ENCODE results near the gene MGAT1.

MGAT1 gene

GRCh38 chr5:180799902-180800801 is 2.5 kb downstream of the MGAT1 start:
- Histone ChIP-seq H3K27me3 (ENCODE audit: insufficient read depth, low read length, poor library complexity) (no peaks in the 10 kb centered on the region), H3K4me2 (ENCODE audit: insufficient read depth, low read length) (peak overlapping the region; percentile 29; the same call in 1 of the 2 replicates), H3K4me1 (ENCODE audit: insufficient read depth, low read length) (peaks cover 64% of the 10 kb centered on the region), H3K4me3 (ENCODE audit: low read depth in 1 of 2, low read length in 2 of 2) (no peak overlapping the region), H3K9me3 (ENCODE audit: insufficient read depth, low read length, severe bottlenecking) (no peaks in the 10 kb centered on the region), H2AFZ (ENCODE audit: low read depth, low read length) (no peak overlapping the region), H3K79me2 (ENCODE audit: insufficient read depth, low read length) (peaks cover 92% of the 10 kb centered on the region), H3K36me3 (ENCODE audit: insufficient read depth, low read length) (peaks cover 45% of the 10 kb centered on the region), H3K27ac (ENCODE audit: low read length) (peak overlapping the region; percentile 6; the same call in 1 of the 2 replicates), H4K20me1 (ENCODE audit: insufficient read depth, low read length) (peaks cover 67% of the 10 kb centered on the region), H3K9ac (ENCODE audit: low read depth, low read length) (0 out of 2 replicates have a peak overlapping the region, but pooled peaks have one; percentile 17)
- ATAC-seq (ENCODE audit: insufficient read depth, low read depth), result no peak
- TF ChIP-seq EZH2 (IDR thresholded peaks at IDR 0.05; ENCODE audit: borderline replicate concordance, low read depth, low read length, severe bottlenecking) (no peak), CTCF (IDR thresholded peaks at IDR 0.05; ENCODE audit: borderline replicate concordance, extremely low read depth, low read length, poor library complexity, severe bottlenecking) (no peak)
- DNase-seq, result no peak

GRCh38 chr5:180799194-180799593 is 3.4 kb downstream of the MGAT1 start:
- peaks cover 91% of the 10 kb centered on the region for H3K79me2 ChIP-seq (ENCODE audit: insufficient read depth, low read length)
- peaks cover 74% of the 10 kb centered on the region for H4K20me1 ChIP-seq (ENCODE audit: insufficient read depth, low read length)
- no peak overlapping the region for H3K9ac ChIP-seq (ENCODE audit: low read depth, low read length)
- no peak for ATAC-seq (ENCODE audit: insufficient read depth, low read depth)
- H2AFZ ChIP-seq (ENCODE audit: low read depth, low read length), result no peak overlapping the region
- no peak overlapping the region for H3K4me3 ChIP-seq (ENCODE audit: low read depth in 1 of 2, low read length in 2 of 2)
- no peaks in the 10 kb centered on the region for H3K9me3 ChIP-seq (ENCODE audit: insufficient read depth, low read length, severe bottlenecking)
- no peak for DNase-seq
- peaks cover 54% of the 10 kb centered on the region for H3K4me1 ChIP-seq (ENCODE audit: insufficient read depth, low read length)
- no peak overlapping the region for H3K27ac ChIP-seq (ENCODE audit: low read length)
- H3K36me3 ChIP-seq (ENCODE audit: insufficient read depth, low read length), result peaks cover 52% of the 10 kb centered on the region
- TF ChIP-seq EZH2 (IDR thresholded peaks at IDR 0.05; ENCODE audit: borderline replicate concordance, low read depth, low read length, severe bottlenecking) (no peak), CTCF (IDR thresholded peaks at IDR 0.05; ENCODE audit: borderline replicate concordance, extremely low read depth, low read length, poor library complexity, severe bottlenecking) (peak; percentile 53)
- peak overlapping the region; percentile 29; the same call in 1 of the 2 replicates for H3K4me2 ChIP-seq (ENCODE audit: insufficient read depth, low read length)
- no peaks in the 10 kb centered on the region for H3K27me3 ChIP-seq (ENCODE audit: insufficient read depth, low read length, poor library complexity)

GRCh38 chr5:180798193-180798592 is 4.4 kb downstream of the MGAT1 start:
- no peak for DNase-seq
- Histone ChIP-seq H2AFZ (ENCODE audit: low read depth, low read length) (no peak overlapping the region), H3K27ac (ENCODE audit: low read length) (no peak overlapping the region), H3K36me3 (ENCODE audit: insufficient read depth, low read length) (peaks cover 56% of the 10 kb centered on the region), H3K9ac (ENCODE audit: low read depth, low read length) (no peak overlapping the region), H3K9me3 (ENCODE audit: insufficient read depth, low read length, severe bottlenecking) (no peaks in the 10 kb centered on the region), H3K27me3 (ENCODE audit: insufficient read depth, low read length, poor library complexity) (no peaks in the 10 kb centered on the region), H3K4me3 (ENCODE audit: low read depth in 1 of 2, low read length in 2 of 2) (no peak overlapping the region), H3K4me1 (ENCODE audit: insufficient read depth, low read length) (peaks cover 44% of the 10 kb centered on the region), H4K20me1 (ENCODE audit: insufficient read depth, low read length) (peaks cover 80% of the 10 kb centered on the region), H3K4me2 (ENCODE audit: insufficient read depth, low read length) (peak overlapping the region; percentile 17; the same call in 1 of the 2 replicates), H3K79me2 (ENCODE audit: insufficient read depth, low read length) (peaks cover 92% of the 10 kb centered on the region)
- ATAC-seq (ENCODE audit: insufficient read depth, low read depth), result no peak
- TF ChIP-seq EZH2 (IDR thresholded peaks at IDR 0.05; ENCODE audit: borderline replicate concordance, low read depth, low read length, severe bottlenecking), result no peak
- no peak for TF ChIP-seq CTCF (IDR thresholded peaks at IDR 0.05; ENCODE audit: borderline replicate concordance, extremely low read depth, low read length, poor library complexity, severe bottlenecking)
